PC-3 (cell line): Measurements from ENCODE around the gene SAP130. TPM values are rescaled to one million over a fixed set of nuclear protein-coding genes. Genes with fewer than 3 reads are reported as not detected.

ENCODE experiments used
- ATAC-seq: fragments of 200-7000 bp; cut with Tn5 transposase; 2 replicates; pipeline ENCODE4 v1.9.1; 2020; ENCODE audit warnings: mild to moderate bottlenecking, moderate library complexity
- BruUV-seq: library from RNA; stranded (reverse); fragments of 400-500 nt; replicated peaks from 2 replicates; lab custom pipeline; 2021; lab: Mats Ljungman, UMichigan
- CTCF ChIA-PET: fragments of 300-600 bp; sonication (Branson Sonifier 250); formaldehyde crosslinking; loops from one replicate; lab custom pipeline; 2022; ENCODE audit warnings: antibody characterized with exemption; lab: Charles Lee
- POLR2A ChIA-PET: fragments of 300-600 bp; sonication (Branson Sonifier 250); formaldehyde crosslinking; loops from one replicate; lab custom pipeline; 2022; ENCODE audit warnings: antibody characterized with exemption; ENCODE audit not compliant: unreplicated experiment; lab: Charles Lee
- DNase-seq: peaks from one replicate; pipeline ENCODE4 v3.0.0-alpha.2; 2015
- H2AFZ ChIP-seq: fragments of 300-600 bp; sonication (generic); 2 replicates; pipeline ENCODE4 v1.6.0; 2016; ENCODE audit warnings: antibody characterized with exemption, low read length
- H3F3A ChIP-seq: fragments of 300-600 bp; sonication (generic); one replicate; pipeline ENCODE4 v1.6.0; 2017; ENCODE audit warnings: antibody characterized with exemption, low read length, control low read depth, mild to moderate bottlenecking; ENCODE audit not compliant: unreplicated experiment
- H3K27ac ChIP-seq: fragments of 300-600 bp; sonication (generic); 2 replicates; pipeline ENCODE4 v1.5.1; 2016; ENCODE audit warnings: mild to moderate bottlenecking, low read length
- H3K27me3 ChIP-seq: fragments of 300-600 bp; sonication (generic); 2 replicates; pipeline ENCODE4 v1.6.1; 2016; ENCODE audit warnings: low read length, mixed read lengths
- H3K36me3 ChIP-seq: fragments of 300-600 bp; sonication (generic); 2 replicates; pipeline ENCODE4 v1.6.1; 2016; ENCODE audit warnings: low read depth, mixed run types, low read length, mixed read lengths
- H3K4me1 ChIP-seq: fragments of 300-600 bp; sonication (generic); 2 replicates; pipeline ENCODE4 v1.5.1; 2016; ENCODE audit warnings: low read length; ENCODE audit not compliant: insufficient read depth
- H3K4me2 ChIP-seq: fragments of 300-600 bp; sonication (generic); 2 replicates; pipeline ENCODE4 v1.6.0; 2016; ENCODE audit warnings: low read length
- H3K4me3 ChIP-seq: fragments of 300-600 bp; sonication (generic); 2 replicates; pipeline ENCODE4 v1.5.1; 2016; ENCODE audit warnings: mild to moderate bottlenecking, low read length, mixed read lengths
- H3K79me2 ChIP-seq: fragments of 300-600 bp; sonication (generic); 2 replicates; pipeline ENCODE4 v1.6.1; 2017; ENCODE audit warnings: low read length, mixed read lengths
- H3K9ac ChIP-seq: fragments of 300-600 bp; sonication (generic); 2 replicates; pipeline ENCODE4 v1.6.0; 2016; ENCODE audit warnings: mild to moderate bottlenecking, low read length
- H3K9me2 ChIP-seq: fragments of 300-600 bp; sonication (generic); replicated peaks from 2 replicates; pipeline ENCODE4 v1.6.1; 2016; ENCODE audit warnings: mixed run types, low read length, mixed read lengths
- H3K9me3 ChIP-seq: fragments of 300-600 bp; sonication (generic); 2 replicates; pipeline ENCODE4 v1.6.1; 2016; ENCODE audit warnings: low read length, mixed read lengths
- H4K20me1 ChIP-seq: fragments of 300-600 bp; sonication (generic); 2 replicates; pipeline ENCODE4 v1.6.1; 2016; ENCODE audit warnings: low read length, mixed read lengths
- EZH2 ChIP-seq: fragments of 300-600 bp; sonication (generic); IDR thresholded peaks from one replicate; pipeline ENCODE4 v1.6.1; 2017; ENCODE audit warnings: antibody characterized with exemption, mild to moderate bottlenecking, low read length; ENCODE audit not compliant: unreplicated experiment
- EZH2phosphoT487 ChIP-seq: fragments of 300-600 bp; sonication (generic); IDR thresholded peaks from 2 replicates; pipeline ENCODE4 v1.6.1; 2018; ENCODE audit warnings: mild to moderate bottlenecking, antibody characterized with exemption, low read length, borderline replicate concordance
- intact Hi-C: fragments of 100-400 bp; cut with micrococcal nuclease; formaldehyde crosslinking; loops from 2 replicates; pipeline ENCODE4 v1.9.0; 2023
- total RNA-seq: library from RNA; depleted of rRNA; stranded (reverse); fragments of >200 nt; gene quantifications from 2 replicates; pipeline ENCODE4 v1.2.3, GENCODE V29; 2014
- TF ChIP-seq, protein P1 (sequence below): fragments of 300-600 bp; sonication (generic); conservative IDR thresholded peaks from 2 replicates; pipeline ENCODE4 v1.5.1; 2017; ENCODE audit warnings: antibody characterized with exemption, low read depth, mild to moderate bottlenecking, low read length

The SAP130 gene
- total RNA-seq, 1 experiment from 2014 or later, result 11.1 TPM

GRCh38 chr2:127945281-127945680 lies 82.6 kb downstream of the SAP130 start:
- intact Hi-C loops, result no loop called here
- BruUV-seq, result no TSS peak
- DNase-seq (no peak), ATAC-seq (no peak)
- H3K4me3 ChIP-seq, result no peak overlapping the region
- H3K9ac ChIP-seq, result no peak overlapping the region
- no peak for TF ChIP-seq EZH2
- TF ChIP-seq, protein P1, sequence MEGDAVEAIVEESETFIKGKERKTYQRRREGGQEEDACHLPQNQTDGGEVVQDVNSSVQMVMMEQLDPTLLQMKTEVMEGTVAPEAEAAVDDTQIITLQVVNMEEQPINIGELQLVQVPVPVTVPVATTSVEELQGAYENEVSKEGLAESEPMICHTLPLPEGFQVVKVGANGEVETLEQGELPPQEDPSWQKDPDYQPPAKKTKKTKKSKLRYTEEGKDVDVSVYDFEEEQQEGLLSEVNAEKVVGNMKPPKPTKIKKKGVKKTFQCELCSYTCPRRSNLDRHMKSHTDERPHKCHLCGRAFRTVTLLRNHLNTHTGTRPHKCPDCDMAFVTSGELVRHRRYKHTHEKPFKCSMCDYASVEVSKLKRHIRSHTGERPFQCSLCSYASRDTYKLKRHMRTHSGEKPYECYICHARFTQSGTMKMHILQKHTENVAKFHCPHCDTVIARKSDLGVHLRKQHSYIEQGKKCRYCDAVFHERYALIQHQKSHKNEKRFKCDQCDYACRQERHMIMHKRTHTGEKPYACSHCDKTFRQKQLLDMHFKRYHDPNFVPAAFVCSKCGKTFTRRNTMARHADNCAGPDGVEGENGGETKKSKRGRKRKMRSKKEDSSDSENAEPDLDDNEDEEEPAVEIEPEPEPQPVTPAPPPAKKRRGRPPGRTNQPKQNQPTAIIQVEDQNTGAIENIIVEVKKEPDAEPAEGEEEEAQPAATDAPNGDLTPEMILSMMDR, result no peak
- no peak for TF ChIP-seq EZH2phosphoT487
- peaks cover 11% of the 10 kb centered on the region for H3F3A ChIP-seq
- H3K4me1 ChIP-seq, result peaks cover 12% of the 10 kb centered on the region
- ChIA-PET CTCF (no interaction called here), POLR2A (interaction anchor here (0.5 kb wide), 1 partner anchor 36 kb away, joined by 7 read pairs; no protein-coding TSS in a partner anchor)
- H3K9me2 ChIP-seq, result no peaks in the 10 kb centered on the region
- no peak overlapping the region for H3K4me2 ChIP-seq
- H3K9me3 ChIP-seq, result no peaks in the 10 kb centered on the region
- no peak overlapping the region for H3K27ac ChIP-seq
- no peaks in the 10 kb centered on the region for H4K20me1 ChIP-seq
- no peak overlapping the region for H2AFZ ChIP-seq
- H3K36me3 ChIP-seq, result peaks cover 61% of the 10 kb centered on the region
- H3K79me2 ChIP-seq, result no peaks in the 10 kb centered on the region
- no peaks in the 10 kb centered on the region for H3K27me3 ChIP-seq

DNA sequence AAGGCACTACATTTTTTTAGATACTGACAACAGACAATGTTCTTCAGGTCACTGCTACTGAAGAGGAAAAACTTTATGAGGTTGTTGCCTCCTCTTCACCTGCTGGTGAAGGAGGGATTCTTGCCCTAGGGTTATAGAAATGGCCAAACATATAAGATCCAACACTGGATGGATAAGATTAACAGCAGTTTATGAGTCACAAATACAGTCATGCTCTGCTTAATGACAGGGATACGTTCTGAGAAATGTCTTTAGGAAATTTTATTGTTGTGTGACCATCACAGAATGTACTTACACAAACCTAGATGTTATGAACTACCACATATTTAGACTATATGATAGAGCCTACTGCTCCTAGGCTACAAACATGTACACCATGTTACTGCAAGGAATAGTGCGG lies 84.7 kb downstream of the SAP130 start:
- ATAC-seq (peak; percentile 86), DNase-seq (peak; percentile 57)
- no TSS peak for BruUV-seq
- Histone ChIP-seq H3K27me3 (no peaks in the 10 kb centered on the region), H3K9me2 (no peaks in the 10 kb centered on the region), H2AFZ (no peak overlapping the region), H3K9me3 (no peaks in the 10 kb centered on the region), H3K4me2 (0 out of 2 replicates have a peak overlapping the region, but pooled peaks have one; percentile 8), H3K27ac (peak overlapping the region; percentile 72), H3K4me3 (no peak overlapping the region), H3K36me3 (peaks cover 44% of the 10 kb centered on the region), H3F3A (peaks cover 15% of the 10 kb centered on the region), H3K79me2 (no peaks in the 10 kb centered on the region), H3K4me1 (peaks cover 12% of the 10 kb centered on the region), H4K20me1 (no peaks in the 10 kb centered on the region), H3K9ac (0 out of 2 replicates have a peak overlapping the region, but pooled peaks have one; percentile 11)
- ChIA-PET CTCF (no interaction called here), POLR2A (no interaction called here)
- intact Hi-C loops, result no loop called here
- TF ChIP-seq EZH2, result no peak
- TF ChIP-seq, protein P1, result 0 out of 2 replicates have a peak, but pooled peaks have one; percentile 13

DNA sequence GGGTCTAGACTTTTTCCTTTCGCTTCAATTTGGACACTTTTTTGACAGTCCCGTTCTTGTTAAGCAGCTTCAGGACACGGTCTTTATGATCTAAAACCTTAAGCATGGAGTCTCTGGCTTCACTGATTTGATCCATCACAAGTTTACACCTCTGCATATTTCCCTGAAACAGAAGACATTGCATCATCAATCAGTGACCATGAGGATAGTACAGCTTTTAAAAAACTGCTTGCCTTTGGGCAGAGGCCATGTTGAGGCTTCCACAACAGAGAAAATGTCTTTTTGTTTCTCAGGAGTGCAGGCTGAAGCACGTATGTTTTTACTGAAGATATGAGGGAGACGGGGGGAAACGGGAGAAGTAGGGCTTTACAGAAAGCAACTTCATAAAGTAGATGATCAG lies 85.9 kb downstream of the SAP130 start:
- peaks cover 12% of the 10 kb centered on the region for H3K4me1 ChIP-seq
- no peak overlapping the region for H3K9ac ChIP-seq
- no peak overlapping the region for H3K4me2 ChIP-seq
- ChIA-PET CTCF (no interaction called here), POLR2A (no interaction called here)
- no peak overlapping the region for H2AFZ ChIP-seq
- intact Hi-C loops, result no loop called here
- BruUV-seq, result no TSS peak
- no peak for ATAC-seq
- H3K27me3 ChIP-seq, result no peaks in the 10 kb centered on the region
- H3K79me2 ChIP-seq, result no peaks in the 10 kb centered on the region
- TF ChIP-seq, protein P1, result no peak
- no peaks in the 10 kb centered on the region for H3K9me3 ChIP-seq
- no peaks in the 10 kb centered on the region for H4K20me1 ChIP-seq
- peaks cover 36% of the 10 kb centered on the region for H3K36me3 ChIP-seq
- no peaks in the 10 kb centered on the region for H3K9me2 ChIP-seq
- H3K27ac ChIP-seq, result no peak overlapping the region
- DNase-seq, result no peak
- H3F3A ChIP-seq, result peaks cover 15% of the 10 kb centered on the region
- H3K4me3 ChIP-seq, result no peak overlapping the region
